GM12801 (cell line): Measurements from ENCODE around the gene UST.

Experiments
- CTCF ChIP-seq: IDR thresholded peaks from one replicate; pipeline ENCODE4 v1.5.1; 2011; ENCODE audit warnings: control low read depth; ENCODE audit not compliant: insufficient read length; ENCODE audit errors: extremely low read depth

The UST gene

GRCh38 chr6:148885136-148885865, 138.5 kb downstream of the UST start:
- no peak for TF ChIP-seq CTCF

- TF ChIP-seq CTCF: no peak
Observed at GRCh38 chr6:148885925-148886845, 139.4 kb downstream of the UST start.

- no peak for TF ChIP-seq CTCF
Observed at GRCh38 chr6:148887181-148887580, 140.4 kb downstream of the UST start.

GRCh38 chr6:148888856-148889255, 142.0 kb downstream of the UST start:
- no peak for TF ChIP-seq CTCF

- no peak for TF ChIP-seq CTCF
Observed at GRCh38 chr6:148890096-148890495, 143.3 kb downstream of the UST start.

GRCh38 chr6:148890652-148891404, 144.0 kb downstream of the UST start:
- no peak for TF ChIP-seq CTCF

GRCh38 chr6:148891405-148891783, 144.6 kb downstream of the UST start:
- TF ChIP-seq CTCF: no peak
